Stimulated activated CD4-positive, alpha-beta T cell treated with anti-CD3 and anti-CD28 coated beads, Interleukin-4, amount 100 ng/mL, for 24 hours (primary cell): ENCODE results near the gene TULP1.

Experiments
- DNase-seq: peaks from one replicate; pipeline ENCODE4 v3.0.0-alpha.2; 2020

The TULP1 gene

DNA sequence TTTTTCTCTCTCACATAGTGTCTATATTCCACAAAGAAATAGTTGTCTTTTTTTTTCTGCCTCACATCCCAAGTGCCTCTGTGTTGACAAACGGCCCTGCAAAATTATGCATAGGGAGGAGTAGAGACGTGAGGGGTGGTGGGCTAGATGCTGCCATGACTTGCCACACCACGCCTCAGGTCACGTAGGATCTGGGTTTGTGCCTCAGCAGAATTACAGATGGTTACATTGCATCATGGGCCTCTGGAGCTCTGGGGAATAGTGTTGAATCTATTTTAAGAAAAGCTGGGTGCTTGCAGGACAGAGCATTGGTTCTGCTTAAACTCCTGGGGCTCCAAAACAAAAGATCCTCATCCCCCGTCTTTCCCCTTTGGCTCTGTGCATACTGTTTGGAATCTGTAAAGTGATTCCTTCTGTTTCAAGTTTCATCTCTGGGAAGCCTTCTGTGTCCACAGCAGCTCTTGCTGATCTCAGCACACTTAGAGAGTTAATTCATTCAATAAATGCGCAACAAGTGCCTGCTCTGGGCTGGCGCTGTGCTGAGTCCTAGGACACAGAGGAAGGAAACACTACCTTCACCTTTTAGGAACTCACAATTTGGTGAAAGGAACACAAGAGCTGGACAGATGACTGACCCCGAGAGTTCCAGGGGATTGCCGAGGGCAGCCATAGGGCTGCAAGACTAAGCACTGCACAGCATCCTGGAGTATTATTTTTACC, 58.1 kb downstream of the TULP1 start:
- DNase-seq: no peak

DNA sequence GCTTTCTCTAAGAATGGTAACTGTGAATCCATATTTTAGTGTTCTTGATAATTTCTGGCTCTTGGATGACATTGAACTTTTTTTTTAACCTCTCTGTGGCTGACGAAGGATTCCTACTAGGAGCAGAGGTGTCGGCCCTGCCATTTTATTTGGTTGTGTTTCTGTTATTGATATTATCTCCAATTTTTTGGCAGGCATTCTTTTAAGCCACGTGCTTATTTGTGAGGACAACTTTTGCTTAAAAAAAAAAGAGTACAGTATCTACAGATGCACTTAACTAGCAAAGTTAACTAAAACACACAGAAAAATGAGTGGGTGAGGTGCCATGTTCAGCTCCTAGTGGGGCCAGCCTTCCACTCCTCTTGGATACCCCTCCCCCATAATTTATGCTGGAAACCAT, 59.5 kb downstream of the TULP1 start:
- DNase-seq: no peak

DNA sequence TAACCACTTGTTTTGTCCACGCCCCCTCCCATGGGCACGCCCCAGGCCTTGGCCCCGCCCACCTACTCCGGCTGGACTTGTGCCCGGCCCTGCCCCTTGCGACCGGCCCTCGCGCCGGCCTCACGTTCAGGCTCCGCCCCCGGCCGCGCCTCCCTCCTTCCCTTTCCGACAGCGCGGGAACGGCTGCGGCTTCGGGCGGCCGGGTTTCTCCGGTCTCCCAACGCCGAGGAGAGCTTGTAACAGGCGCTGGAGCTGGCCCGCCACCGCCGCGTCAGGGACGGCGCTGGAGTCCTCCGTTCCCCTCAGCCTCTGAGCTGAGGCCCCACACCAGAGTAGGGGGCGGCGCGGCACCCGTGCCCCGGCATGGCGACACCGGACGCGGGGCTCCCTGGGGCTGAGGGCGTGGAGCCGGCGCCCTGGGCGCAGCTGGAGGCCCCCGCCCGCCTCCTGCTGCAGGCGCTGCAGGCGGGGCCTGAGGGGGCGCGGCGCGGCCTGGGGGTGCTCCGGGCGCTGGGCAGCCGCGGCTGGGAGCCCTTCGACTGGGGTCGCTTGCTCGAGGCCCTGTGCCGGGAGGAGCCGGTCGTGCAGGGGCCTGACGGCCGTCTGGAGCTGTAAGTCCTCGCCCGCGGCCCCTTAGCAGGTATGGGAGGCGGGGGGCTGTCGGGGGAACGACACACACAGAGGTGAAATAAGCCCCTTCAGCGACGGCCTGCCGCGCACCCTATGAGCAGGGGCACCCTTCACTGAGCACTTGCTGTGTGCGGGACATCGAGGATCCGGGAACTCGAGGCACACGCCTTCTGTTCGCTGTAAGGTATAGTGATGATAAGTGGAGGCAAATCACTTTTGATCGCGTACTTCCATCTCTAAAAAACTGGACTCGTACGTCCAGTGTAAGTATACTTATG, 60.3 kb downstream of the TULP1 start, which contains the start of gene FANCE:
TSS of gene FANCE (plus strand) at position 156 of the 908 bp plus-strand sequence. CDS start at position 364, 208 bp downstream.
- peak; percentile 92 for DNase-seq

DNA sequence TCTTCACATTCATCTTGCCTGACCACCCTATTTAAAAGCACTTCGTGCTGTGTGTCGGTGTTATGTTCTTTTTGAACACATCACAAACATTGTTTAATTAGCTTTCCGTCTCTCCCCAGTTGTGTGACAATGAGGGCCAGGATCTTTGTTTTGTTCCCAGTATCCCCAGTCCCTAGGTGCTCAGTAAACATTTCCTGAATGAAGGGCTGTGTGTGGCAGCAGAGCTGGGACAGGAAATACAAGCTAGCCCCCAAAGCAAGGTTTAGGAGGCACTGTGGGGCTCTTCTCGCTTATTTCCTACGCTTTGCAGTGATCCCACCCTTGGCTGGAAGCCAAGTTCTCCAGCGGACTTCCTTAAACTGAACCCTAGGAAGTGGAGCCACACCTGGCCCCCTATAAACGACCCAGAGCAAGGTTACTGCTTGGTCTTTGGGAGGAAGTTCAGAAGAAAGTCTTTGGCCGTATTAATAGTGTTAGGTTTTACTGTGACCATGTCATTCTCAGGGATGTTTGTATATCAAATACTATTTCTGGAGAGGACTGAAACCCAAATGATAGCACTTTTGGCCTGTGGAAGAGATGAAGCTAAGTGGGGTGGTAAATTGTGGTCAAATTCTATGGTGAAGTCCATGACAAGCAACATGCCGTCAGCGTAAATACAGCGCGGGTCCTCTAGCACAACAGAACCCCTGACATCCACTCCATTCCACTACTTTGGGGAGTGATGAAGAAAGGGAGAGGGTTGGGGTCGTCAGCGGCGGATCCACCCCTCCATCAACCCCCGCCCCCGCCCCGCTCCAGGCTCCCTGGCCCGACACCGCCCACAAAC, 61.1 kb downstream of the TULP1 start:
- no peak for DNase-seq

DNA sequence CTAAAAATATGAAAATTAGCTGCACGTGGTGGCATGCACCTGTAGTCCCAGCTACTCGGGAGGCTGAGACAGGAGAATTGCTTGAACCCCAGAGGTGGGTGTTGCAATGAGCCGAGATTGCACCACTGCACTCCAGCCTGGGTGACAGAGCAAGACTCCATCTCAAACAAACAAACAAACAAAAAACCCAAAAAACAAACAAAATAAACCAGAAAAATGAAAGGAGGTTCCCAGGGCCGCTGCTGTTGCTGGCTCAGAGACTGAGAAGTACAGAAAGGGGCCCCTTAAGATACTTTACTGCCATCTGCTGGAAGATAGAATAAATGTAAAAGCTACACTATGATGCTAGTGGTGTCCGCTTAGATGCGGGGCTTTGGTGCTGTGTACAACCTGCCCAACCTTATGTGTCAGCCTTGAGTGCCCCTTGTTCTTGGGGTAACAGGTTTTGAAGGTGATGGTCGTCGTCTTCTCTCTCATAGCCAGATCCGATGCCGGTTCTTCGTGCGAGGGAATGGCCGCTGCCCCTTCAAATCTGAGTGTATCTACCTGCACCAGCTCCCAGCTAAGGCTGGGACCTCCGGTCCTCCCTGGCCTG, 63.3 kb downstream of the TULP1 start:
- DNase-seq: peak; percentile 41

DNA sequence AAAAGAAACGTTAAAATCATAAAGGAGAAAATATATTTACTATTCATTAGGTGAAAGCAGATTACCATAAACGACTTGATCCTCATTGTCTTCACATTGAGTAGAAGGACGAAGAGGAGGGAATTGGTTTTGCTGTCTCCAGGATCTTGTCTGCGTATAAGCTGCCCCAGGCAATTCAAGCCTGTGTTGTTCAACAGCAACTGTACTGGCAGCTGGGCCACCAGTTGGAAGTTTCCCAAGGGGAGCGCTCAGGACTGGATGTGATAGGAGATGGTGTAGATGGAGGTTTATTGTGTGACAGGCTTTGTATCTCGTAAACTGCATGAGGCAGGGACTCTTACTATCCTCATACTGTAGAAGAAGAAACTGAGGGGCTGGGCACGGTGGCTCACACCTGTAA, 64.5 kb downstream of the TULP1 start:
- no peak for DNase-seq
